GM19463 (cell line): ENCODE results near the gene EML4.
"Not testable (repeated sequence)": the region's sequence is repeated elsewhere in the genome, so short reads cannot be mapped to it uniquely, and the experiment has no call there.

Experiments
- ATAC-seq: cut with Tn5 transposase; IDR thresholded peaks from one replicate; pipeline ENCODE4 v1.9.1; 2021; ENCODE audit warnings: mild to moderate bottlenecking, moderate library complexity; ENCODE audit not compliant: unreplicated experiment

Gene EML4

GRCh38 chr2:42248846-42249245, 79.7 kb downstream of the EML4 start:
- ATAC-seq: no peak

- no peak for ATAC-seq
Measured at GRCh38 chr2:42249284-42249683, 80.1 kb downstream of the EML4 start.

DNA sequence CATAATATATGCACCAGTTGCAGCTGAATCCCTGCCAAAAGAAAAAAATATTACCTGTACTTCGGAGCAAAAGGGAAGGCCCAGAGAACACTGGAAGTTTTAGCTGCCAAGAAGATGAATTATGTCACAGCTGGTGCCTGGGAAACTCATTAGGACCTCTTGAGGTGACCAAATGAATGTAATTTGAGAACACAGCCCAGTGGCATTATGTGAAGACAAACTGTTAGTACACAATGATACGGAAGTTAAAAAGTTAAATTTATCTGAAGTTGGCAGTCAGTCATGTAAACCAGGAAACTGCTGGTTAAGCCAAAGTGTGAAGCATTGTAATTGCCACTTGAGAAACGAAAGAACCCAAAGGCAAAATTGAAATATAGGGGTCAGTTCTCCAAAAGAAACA, 80.7 kb downstream of the EML4 start:
- no peak for ATAC-seq

DNA sequence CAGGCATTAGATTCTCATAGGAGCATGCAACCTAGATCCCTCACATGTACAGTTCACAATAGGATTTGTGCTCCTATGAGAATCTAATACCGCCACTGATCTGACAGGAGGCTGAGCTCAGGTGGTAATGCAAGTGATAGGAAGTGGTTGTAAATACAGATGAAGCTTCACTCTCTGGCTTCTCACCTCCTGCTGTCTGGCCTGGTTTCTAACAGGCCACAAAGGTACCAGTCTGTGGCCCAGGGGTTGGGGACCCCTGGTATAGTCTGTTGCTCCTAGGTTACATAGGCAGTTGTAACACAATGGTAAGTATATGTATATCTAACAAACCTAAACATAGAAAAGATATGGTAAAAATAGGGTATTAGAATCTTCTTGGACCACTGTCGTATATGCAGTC, 81.8 kb downstream of the EML4 start:
- ATAC-seq: no peak

- no peak for ATAC-seq
Measured at GRCh38 chr2:42252464-42252863, 83.3 kb downstream of the EML4 start.

DNA sequence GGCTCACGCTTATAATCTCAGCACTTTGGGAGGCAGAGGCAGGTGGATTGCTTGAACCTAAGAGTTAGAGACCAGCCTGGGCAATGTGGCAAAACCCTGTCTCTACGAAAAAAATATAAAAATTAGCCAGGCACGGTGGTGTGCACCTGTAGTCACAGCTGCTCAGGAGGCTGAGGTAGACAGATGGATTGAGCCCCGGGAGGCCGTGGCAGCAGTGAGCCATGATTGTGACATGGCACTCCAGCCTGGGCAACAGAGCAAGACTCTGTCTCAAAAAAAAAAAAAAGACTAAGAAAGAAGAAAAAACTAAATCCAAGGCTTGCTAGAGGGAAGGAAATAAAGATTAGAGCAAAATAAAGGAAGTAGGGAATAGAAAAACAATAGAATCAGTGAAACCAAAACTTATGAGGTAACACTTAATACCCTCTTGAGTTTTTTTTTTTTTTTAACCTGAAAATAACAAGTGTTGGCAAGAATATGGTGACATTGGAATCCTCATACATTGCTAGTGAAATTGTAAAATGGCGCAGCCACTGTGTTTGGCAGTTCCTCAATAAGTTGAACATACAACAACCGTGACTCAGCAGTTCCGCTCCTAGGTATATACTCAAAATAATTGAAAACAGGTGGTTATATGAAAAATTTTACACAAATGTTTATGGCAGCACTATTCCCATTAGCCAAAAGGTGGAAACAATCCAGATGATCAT, 85.2 kb downstream of the EML4 start:
- no peak for ATAC-seq

GRCh38 chr2:42256505-42256904, 87.4 kb downstream of the EML4 start:
- peak; percentile 72 for ATAC-seq

- peak; percentile 45 for ATAC-seq
Measured at GRCh38 chr2:42261518-42262195, 92.5 kb downstream of the EML4 start.

- ATAC-seq: no peak
Measured at GRCh38 chr2:42266236-42266635, 97.1 kb downstream of the EML4 start.

DNA sequence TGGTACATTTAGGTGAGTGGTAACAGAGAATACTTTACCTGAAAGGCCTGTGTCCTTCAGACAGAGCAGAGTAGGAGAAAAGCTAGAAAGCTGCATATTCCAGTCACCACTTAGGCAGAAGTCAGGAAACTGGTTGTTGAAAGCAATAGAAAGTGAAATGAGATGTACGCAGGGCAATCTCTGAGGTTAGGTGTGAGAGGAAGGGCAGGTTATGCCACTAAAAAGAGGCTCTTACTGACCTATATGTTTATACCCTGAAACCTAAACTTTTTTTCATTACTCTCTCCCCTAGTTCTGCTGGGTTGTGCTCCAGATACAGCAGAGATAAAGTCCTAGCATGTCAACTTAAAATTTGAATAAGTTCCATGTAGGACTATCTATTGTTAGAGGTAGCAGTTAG, 98.4 kb downstream of the EML4 start:
- peak; percentile 56 for ATAC-seq

DNA sequence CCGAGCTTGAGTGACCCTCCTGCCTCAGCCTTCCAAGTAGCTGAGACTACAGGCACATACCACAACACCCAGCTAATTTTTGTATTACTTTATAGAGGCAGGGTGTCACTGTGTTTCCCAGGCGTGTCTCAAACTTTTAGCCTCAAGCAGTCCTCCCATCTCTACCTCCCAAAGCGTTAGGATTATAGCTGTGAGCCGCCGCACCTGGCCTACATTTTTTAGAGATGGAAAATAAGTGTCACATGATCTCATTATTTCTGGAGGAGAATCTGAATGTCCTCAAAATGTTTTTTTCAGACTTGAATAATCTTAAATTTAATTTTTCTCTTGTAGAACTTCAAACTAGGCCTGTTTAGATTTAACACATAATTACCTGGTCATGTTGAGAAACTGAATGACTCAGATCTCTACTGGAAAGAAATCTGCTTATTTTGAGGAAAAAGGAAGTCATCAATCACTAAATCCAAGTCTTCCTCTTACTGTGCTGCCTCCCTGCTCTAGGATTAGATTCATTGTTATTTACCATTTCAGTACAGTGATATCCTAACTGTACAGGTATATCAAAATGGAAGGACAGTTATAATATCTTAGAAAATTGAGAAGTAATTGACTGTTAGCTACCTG, 99.5 kb downstream of the EML4 start:
- no peak for ATAC-seq

GRCh38 chr2:42270757-42271156, 101.6 kb downstream of the EML4 start:
- ATAC-seq: no peak

- ATAC-seq: not testable (repeated sequence)
Measured at GRCh38 chr2:42271246-42271645, 102.1 kb downstream of the EML4 start.

DNA sequence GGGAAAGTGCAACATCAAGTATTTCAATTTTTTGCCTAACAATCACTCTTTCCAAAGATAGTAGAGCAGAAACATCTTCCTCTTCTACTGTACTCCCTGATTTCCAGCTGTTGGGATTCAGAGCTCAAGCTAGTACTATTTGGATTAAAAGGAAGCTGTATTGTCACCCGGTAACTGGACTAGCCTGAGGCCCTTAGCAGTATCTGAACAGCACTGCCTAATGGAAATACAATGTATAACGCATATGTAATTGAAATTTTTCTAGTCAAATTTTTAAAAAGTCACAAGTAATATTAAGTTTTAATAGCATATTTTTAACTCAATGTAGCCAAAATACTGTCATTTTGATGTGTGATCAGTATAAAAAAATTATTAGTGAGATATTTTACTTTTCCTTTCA, 105.7 kb downstream of the EML4 start:
- no peak for ATAC-seq

DNA sequence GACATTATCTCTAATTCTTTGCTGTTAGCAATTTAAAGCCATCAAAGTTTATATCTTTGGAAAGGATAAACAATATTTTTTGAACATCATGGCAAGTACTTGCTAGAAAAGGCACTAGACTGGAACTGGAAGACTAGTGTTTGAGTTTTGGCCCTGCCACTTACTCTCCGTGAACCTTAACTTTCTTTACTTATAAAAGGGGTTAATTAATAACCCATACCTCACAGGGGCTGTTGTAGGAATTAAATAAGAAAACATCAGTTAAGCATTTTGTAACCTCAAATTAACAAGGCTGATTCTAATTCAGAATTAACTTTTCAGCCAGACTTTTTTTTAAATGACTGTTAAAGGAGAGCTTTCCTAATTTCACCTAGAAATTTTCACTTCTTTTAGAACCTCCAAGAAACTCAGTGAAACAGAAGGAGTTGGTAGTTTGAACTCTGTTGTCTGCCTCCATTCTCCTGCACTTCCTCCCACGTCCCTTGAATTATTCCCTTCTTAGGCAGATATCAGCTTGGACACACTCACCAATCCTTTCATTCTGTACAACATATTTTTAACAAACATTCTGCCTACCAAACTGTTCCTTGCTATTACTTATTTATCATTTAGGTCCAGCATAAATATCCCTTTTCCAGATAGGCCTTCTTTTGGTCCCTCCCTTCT, 112.4 kb downstream of the EML4 start:
- no peak for ATAC-seq

- ATAC-seq: no peak
Measured at GRCh38 chr2:42284019-42284418, 114.9 kb downstream of the EML4 start.

- no peak for ATAC-seq
Measured at GRCh38 chr2:42286268-42286946, 117.3 kb downstream of the EML4 start.

DNA sequence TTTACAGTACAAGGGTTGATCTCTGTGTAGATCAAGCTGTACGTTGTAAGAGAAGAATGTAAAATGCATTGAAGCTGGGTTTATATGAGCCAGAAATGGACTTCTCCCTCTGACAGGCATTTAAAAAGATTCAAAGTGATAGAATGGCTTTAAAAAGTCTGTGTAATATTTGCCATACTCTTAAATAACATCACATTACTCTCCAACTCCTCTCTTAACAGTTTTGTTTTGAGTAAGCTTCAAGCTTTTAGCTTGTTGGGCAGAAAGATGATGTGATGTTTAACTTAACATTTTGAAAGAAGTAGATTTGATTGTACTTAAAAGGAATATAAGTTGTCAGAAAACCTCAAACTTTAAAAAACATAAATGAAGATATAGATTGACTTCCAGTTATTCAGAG, 119.7 kb downstream of the EML4 start:
- ATAC-seq: no peak

DNA sequence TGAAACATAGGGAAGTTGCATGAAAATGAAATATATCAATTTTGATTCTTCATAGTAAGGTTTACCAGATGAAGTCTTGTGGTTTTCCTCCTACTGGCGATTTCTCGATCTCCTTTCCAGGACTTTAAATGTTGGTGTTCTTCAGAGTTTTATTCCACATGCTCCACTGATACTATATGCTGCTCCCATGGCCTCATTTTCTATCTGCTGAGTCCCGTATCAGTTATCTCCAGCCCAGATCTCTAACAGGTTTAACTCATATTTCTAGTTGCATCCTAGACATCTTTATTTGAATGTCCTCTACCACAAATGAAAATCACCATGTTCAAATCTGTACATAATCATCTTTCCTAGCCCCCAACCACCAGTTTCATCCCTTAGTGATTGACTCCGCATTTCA, 120.1 kb downstream of the EML4 start:
- ATAC-seq: no peak

DNA sequence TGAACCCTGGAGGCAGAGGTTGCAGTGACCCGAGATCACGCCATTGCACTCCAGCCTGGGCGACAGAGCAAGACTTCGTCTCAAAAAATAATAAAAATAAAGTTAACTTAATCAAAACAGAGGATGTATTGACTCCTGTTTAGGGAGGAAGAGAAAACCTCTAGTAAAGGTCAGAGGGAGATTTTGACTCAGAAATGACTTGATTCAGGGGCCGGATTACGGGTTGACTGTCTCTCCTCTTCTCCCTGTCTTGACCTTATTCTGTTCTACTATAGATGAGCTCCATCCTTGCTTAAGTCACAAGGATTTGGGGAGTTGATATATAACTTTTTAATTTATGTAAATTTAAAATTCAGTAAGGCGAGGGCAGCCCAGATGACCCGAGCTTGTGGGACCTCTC, 120.9 kb downstream of the EML4 start:
- ATAC-seq: no peak

- no peak for ATAC-seq
Measured at GRCh38 chr2:42293019-42293418, 123.9 kb downstream of the EML4 start.
